ENCODE measurements around the gene PCNP.
"Not testable (repeated sequence)": the region's sequence is repeated elsewhere in the genome, so short reads cannot be mapped to it uniquely, and the experiment has no call there.

The PCNP gene, protein sequence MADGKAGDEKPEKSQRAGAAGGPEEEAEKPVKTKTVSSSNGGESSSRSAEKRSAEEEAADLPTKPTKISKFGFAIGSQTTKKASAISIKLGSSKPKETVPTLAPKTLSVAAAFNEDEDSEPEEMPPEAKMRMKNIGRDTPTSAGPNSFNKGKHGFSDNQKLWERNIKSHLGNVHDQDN

GRCh38 chr3:101573449-101574387 lies at the start of gene PCNP:
Gene PCNP, plus strand, starts transcription at chr3:101574180. Its CDS starts 36 bp downstream, at chr3:101574216.
- peak; percentile 96 to 99 (median 99) for DNase-seq (ENCODE audit: low read depth in 3 of 3)

- no peak for DNase-seq (ENCODE audit: low read depth in 3 of 3)
Observed at GRCh38 chr3:101527441-101527840, 46.5 kb upstream of the PCNP start.

GRCh38 chr3:101527906-101528305 lies 46.1 kb upstream of the PCNP start:
- DNase-seq (ENCODE audit: low read depth in 3 of 3), result no peak

DNA sequence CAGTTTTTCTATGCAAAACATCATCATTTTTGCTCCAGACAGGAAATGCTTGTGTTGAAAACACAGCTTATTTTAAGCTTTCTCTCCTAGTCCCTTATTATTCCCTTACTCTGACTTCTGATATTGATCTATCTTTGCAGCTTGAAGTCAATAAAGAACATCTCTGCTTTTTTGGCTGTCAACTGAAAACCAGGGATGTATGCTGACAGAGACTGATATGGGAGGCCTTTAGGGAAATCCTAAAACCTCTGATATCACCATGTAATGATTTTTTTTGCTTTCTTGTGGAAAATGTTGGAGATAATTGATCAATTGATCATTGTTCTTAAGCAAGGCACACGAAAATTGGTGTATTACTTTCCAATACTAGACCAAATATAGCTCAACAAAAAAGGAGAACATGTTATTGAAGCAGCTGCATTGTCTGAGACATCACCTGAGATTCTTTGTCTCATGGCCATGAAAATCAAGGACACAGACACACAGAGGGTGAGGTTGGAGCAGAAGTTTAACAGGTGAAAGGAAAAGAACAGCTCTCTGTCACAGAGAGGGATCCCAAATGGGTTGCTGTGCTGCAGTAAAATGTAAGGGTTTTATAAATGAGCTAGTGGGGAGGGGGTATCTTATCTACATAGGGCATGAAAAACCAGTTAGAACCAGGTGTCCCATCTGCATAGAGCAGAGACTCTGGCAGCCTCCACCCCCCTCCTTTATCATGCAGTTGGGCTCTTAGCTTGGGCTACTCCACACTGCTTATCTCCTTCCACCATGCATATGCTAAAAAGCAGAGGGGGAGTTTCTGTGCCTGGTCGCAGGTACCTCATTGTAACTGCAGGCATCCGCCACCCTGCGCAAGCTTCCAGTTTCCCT lies 43.9 kb upstream of the PCNP start:
- DNase-seq (ENCODE audit: low read depth in 3 of 3), result no peak

- DNase-seq (ENCODE audit: low read depth in 3 of 3), result no peak
Observed at GRCh38 chr3:101530686-101531047, 43.3 kb upstream of the PCNP start.

DNA sequence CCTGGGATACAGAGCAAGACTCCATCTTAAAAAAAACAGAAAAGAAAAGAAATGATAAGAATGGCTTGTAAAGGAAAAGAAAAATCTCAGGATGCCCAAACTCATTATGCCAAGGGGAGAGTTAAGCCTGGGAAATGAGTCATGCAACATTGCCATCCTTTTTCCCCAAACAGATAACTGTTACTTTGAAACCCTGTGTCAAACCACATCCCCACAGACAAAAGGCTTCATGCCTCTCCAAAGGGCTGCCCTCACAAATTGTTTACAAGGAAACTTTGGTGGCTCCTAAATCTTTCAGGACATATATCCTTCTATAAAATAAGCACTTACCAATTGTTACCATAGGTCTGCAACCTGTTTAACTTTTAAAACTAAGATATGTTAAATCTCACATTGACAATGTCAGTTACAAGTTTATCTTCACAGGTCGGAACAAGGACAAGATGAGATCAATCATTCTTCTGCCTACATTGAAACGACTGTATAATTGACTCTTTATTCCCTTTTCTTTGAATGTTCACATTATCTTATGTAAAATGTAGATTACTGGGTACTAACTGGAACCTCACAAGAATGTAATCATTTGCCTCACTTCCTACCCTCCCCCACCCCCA lies 42.4 kb upstream of the PCNP start:
- DNase-seq (ENCODE audit: low read depth in 3 of 3), result no peak

DNA sequence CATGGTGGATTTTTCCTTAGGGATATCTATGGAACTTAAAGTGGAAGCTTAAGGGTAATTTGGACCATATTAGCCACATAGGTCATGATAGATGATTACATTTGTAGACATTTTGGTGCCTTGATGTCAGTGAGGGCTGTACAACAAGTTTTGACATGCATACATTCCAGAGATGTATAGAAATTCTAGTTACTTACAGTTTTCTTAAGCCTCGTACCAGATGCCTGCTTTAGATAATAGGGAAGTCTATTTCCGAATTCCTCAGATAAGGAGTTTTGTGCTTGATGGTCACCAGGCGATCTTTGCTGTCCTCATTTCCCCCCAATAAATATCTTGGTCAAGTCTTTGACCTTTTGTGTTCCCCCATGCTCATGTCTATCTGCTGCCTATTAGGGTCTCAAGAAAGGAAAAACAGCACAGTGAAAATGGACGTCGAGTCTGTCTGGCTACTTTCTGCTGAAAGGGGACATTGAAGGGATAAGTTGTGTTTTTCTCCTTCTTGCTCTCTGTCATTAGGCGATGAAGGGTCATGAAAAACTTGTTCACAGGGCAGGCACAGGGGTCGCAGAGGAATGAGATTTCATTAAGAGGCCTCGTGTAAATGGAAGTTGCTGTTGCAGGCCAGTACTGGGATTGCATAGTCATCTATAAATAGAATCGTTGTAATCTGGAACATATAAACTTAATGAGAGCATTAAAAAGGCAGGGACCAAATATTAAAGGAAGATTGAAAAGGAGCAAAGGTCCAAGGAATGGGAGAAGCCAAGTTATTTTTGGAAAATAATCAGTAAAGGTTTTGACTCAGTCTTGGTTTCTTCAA lies 41.0 kb upstream of the PCNP start:
- DNase-seq (ENCODE audit: low read depth in 3 of 3), result no peak

DNA sequence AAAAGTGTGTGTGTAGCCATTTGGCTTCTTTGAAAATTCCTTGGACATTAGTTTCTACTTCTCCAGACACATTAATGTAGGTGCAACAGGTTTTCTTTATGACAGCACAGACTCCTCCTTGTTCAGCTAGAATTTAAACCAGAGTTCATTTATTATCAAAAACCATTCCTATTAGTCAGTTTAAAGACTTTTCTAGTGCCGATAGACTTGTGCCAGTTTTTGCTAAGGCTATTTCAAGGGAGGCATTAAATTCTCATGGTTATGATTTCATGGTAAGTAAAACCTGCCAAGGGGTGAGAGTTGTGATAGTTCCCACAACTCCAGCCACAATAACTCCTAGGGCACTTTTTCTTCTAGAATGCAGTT lies 40.4 kb upstream of the PCNP start:
- no peak for DNase-seq (ENCODE audit: low read depth in 3 of 3)

GRCh38 chr3:101535221-101535620 lies 38.8 kb upstream of the PCNP start:
- no peak for DNase-seq (ENCODE audit: low read depth in 3 of 3)

DNA sequence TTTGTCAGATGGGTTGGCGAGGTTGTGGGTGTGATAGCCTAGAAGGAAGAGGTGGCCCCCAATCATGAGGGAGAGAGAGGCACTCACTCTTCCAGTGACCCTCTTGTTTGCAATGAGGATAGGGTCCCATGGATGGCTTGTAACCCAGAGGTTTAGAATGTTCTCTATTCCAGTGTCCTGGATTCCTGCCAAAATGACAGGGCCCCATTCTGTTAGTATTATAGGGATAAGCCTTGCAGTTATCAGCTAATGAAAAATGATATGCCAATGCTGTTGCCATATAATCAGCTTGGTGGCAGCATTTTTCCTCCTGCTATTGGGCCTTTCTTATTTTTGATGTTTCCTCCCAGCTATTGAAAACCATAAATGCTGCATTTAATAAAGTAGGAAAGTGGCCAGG lies 37.7 kb upstream of the PCNP start:
- DNase-seq (ENCODE audit: low read depth in 3 of 3), result no peak

DNA sequence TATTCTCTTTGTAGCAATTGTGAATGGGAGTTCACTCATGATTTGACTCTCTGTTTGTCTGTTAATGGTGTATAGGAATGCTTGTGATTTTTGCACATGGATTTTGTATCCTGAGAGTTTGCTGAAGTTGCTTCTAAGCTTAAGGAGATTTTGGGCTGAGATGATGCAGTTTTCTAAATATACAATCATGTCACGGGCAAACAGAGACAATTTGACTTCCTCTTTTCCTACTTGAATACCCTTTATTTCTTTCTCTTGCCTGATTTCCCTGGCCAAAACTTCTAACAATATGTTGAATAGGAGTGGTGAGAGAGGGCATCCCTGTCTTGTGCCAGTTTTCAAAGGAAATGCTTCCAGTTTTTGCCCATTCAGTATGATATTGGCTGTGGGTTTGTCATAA lies 37.0 kb upstream of the PCNP start:
- not testable (repeated sequence) for DNase-seq (ENCODE audit: low read depth in 3 of 3)

- DNase-seq (ENCODE audit: low read depth in 3 of 3), result no peak
Observed at GRCh38 chr3:101542957-101543356, 31.0 kb upstream of the PCNP start.

- DNase-seq (ENCODE audit: low read depth in 3 of 3), result no peak
Observed at GRCh38 chr3:101544161-101544850, 29.7 kb upstream of the PCNP start.

DNA sequence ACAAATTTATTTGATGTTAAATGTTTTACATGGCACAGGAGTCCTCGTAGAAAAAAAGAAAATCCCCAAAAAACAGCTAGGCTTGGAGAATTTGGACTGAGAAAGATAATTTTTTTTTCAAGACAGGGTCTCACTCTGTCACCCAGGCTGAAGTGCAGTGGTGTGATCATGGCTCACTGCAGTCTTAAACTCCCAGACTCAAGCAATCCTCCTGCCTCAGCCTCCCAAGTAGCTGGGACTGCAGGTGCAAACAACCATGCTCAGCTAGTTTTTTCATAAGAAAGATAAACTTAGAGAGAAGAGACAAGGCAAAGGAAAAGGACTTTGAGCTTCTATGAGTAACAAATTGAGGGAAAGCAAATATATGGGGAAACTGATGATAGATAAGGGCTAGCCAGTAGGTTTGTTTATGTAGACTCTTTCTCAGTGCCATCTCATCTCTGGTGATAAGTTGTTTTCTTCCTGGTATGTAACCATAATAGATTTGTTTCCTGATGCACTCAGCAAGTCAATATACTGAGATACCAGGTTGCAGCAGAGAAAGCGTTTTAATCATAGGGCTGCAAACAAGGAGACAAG lies 25.4 kb upstream of the PCNP start:
- DNase-seq (ENCODE audit: low read depth in 3 of 3), result no peak

DNA sequence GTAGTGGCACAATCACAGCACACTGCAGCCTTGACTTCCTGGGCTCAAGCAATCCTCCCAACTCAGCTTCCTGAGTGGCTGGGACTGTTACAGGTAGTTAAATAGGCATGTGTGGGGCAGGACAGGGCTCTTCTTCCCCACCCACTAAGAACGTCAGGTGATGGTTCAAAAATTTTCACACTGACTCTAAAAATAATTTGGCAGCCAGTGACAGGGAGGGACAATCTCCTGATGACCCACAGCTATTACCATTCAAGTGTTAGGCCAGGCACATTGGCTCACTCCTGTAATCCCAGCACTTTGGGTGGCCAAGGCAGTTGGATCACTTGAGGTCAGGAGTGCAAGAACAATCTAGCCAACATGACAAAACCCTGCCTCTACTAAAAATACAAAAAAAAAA lies 24.5 kb upstream of the PCNP start:
- no peak for DNase-seq (ENCODE audit: low read depth in 3 of 3)

DNA sequence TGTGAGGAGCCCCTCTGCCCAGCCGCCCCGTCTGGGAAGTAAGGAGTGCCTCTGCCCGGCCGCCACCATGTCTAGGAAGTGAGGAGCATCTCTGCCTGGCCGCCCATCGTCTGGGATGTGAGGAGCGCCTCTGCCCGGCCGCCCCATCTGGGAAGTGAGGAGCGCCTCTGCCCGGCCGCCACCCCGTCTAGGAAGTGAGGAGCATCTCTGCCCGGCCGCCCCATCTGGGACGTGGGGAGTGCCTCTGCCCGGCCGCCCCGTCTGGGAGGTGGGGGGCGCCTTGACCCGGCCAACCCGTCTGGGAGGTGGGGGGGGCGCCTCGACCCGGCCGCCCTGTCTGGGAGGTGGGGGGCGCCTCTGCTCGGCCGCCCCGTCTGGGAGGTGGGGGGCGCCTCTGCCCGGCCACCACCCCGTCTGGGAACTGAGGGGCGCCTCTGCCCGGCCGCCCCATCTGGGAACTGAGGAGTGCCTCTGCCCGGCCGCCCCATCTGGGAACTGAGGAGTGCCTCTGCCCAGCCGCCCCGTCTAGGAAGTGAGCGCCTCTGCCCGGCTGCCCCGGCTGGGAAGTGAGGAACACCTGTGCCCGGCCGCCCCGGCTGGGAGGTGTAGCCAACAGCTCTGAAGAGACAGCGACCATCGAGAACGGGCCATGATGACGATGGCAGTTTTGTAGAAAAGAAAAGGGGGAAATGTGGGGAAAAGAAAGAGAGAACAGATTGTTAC lies 22.5 kb upstream of the PCNP start:
- not testable (repeated sequence) for DNase-seq (ENCODE audit: low read depth in 3 of 3)

GRCh38 chr3:101553381-101553780 lies 20.6 kb upstream of the PCNP start:
- DNase-seq (ENCODE audit: low read depth in 3 of 3), result not testable (repeated sequence)

GRCh38 chr3:101556064-101556463 lies 17.9 kb upstream of the PCNP start:
- no peak for DNase-seq (ENCODE audit: low read depth in 3 of 3)

- DNase-seq (ENCODE audit: low read depth in 3 of 3), result peak; percentile 85 to 91 (median 91)
Observed at GRCh38 chr3:101561630-101562328, 12.2 kb upstream of the PCNP start, which contains the start of gene TRMT10C. Gene TRMT10C, plus strand, starts transcription at chr3:101561868. Its CDS starts 2,914 bp downstream, at chr3:101564782.
